ENCODE measurements around the gene KIF16B.

KIF16B gene

DNA sequence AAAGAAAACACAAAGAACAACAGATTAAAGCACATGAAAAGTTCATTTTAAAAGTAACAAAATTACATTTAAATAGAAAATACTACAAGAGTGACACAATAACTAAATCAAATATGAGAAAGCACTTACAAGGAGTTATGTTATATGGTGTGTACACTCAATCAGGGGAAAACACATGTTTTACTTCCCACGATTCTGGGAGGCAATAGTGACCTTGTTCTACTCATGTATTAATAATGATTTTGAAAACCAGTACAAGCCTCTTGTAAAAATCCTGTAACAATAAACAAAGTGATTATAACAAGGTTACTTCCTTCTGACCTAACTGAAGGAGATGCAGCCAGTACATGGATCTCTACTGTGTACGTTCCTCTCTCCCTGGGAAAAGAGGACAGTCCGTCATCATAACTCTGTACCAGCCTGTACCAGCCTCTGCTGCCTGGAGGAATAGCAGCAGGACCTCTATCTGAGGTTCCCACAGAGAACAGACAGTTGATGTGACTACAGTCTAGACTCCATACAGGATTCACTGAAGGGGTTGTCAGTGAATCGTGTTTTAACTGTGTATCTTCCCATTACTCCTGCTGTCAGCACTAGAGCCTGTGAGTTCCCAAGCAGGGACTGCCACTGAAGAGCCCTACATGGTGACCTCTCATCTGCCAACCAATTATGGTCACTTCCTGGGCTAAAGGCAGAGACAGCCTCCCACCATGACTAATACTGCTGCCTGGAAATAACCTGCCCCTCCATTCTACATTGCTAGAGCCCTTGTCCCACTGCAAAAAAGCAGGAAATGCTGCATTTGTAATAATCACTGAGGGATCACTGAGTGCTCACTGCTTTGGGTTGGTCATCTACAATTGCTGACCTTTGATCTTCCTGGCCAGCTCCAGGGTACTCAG is 149.7 kb downstream of the KIF16B start:
- no peak overlapping the region for H3K4me3 ChIP-seq (ENCODE audit: low read length)
- no peaks in the 10 kb centered on the region for H3K27me3 ChIP-seq (ENCODE audit: control insufficient read depth, insufficient read depth, low read length)
- no CpG with 5 or more reads among the region's 4 CpGs for WGBS (ENCODE audit: insufficient coverage, insufficient read length)
- no peaks in the 10 kb centered on the region for H3K9me3 ChIP-seq (ENCODE audit: control insufficient read depth, insufficient read depth, low read length)
- no peak for DNase-seq (ENCODE audit: low read depth, low spot score)
- no peaks in the 10 kb centered on the region for H3K4me1 ChIP-seq (ENCODE audit: control insufficient read depth, insufficient read depth, low read length)
- H3K36me3 ChIP-seq (ENCODE audit: control insufficient read depth, insufficient read depth, low read length) = no peaks in the 10 kb centered on the region
- no peak overlapping the region for H3K27ac ChIP-seq (ENCODE audit: low read length)

DNA sequence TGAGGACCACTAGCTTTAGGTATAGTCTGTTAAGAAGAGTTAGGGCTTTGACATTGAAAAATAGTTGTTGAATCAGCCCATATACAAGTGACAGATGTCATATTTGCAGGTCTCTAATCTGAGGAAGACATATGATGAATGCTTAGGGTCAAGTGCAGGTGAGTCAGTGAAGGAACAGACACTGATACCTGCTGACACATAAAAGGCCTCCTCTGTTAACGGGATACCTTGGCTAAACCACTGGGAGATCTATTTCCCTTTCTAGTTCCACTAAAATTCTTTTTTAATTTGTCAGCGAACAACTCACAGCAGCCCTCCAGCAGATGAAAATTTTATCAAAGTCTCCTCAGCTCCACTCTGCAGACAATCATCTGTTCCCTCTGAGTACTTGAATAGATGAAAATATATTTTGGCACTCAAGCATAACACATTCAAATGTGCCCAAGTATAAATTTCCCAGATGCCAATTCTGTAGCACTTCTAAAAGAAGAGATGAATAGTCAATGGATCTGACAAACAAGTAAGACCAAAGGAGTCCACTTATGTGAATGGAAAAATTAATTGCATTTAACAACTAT is 154.0 kb downstream of the KIF16B start:
- no CpG with 5 or more reads among the region's 2 CpGs for WGBS (ENCODE audit: insufficient coverage, insufficient read length)
- H3K27ac ChIP-seq (ENCODE audit: low read length) = no peak overlapping the region
- H3K36me3 ChIP-seq (ENCODE audit: control insufficient read depth, insufficient read depth, low read length) = no peaks in the 10 kb centered on the region
- no peak for DNase-seq (ENCODE audit: low read depth, low spot score)
- H3K9me3 ChIP-seq (ENCODE audit: control insufficient read depth, insufficient read depth, low read length) = no peaks in the 10 kb centered on the region
- H3K27me3 ChIP-seq (ENCODE audit: control insufficient read depth, insufficient read depth, low read length) = no peaks in the 10 kb centered on the region
- H3K4me1 ChIP-seq (ENCODE audit: control insufficient read depth, insufficient read depth, low read length) = no peaks in the 10 kb centered on the region
- H3K4me3 ChIP-seq (ENCODE audit: low read length) = no peak overlapping the region

DNA sequence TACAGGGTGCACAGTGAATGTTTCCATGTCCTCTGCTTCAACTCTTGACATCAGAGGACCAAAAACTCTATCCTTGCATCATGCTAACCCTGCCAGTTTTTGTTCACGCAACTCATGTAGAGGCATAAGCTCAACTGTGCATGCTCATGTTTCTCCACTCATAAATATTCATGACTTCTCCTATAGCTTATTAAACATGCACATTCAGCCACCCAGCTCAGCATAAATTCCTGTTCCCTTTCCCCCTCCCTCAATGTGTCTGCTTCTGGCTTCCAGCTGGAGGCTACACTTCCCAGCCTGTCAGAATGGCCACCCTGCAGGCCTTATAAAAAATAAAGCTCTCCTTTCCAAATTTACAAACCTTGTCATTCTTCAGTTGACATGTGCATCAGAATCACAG is 154.6 kb downstream of the KIF16B start:
- Histone ChIP-seq H3K9me3 (ENCODE audit: control insufficient read depth, insufficient read depth, low read length) (no peaks in the 10 kb centered on the region), H3K27me3 (ENCODE audit: control insufficient read depth, insufficient read depth, low read length) (no peaks in the 10 kb centered on the region), H3K27ac (ENCODE audit: low read length) (no peak overlapping the region), H3K4me3 (ENCODE audit: low read length) (no peak overlapping the region), H3K36me3 (ENCODE audit: control insufficient read depth, insufficient read depth, low read length) (no peaks in the 10 kb centered on the region), H3K4me1 (ENCODE audit: control insufficient read depth, insufficient read depth, low read length) (no peaks in the 10 kb centered on the region)
- no peak for DNase-seq (ENCODE audit: low read depth, low spot score)
- WGBS (ENCODE audit: insufficient coverage, insufficient read length) = no CpG with 5 or more reads among the region's 1 CpG

DNA sequence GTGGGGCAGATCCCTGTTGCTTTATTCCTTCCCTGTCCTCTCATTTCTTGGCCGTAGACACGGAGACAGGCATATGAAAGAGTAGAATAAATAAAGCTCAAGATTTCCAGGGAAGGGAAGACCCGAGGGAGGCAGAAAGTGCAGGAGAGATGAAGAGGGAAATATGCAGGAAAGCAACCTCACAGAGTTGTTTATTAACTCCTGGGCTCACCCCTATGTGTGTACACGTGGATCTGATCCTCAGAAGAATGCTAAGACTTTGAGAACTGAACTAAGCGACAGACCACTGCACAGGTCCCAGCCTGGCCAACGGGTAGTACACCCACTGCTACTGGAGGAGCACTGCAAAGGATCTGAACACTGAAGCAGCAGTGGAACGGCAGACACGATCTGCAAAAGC is 156.2 kb downstream of the KIF16B start:
- no peaks in the 10 kb centered on the region for H3K27me3 ChIP-seq (ENCODE audit: control insufficient read depth, insufficient read depth, low read length)
- no peak for DNase-seq (ENCODE audit: low read depth, low spot score)

DNA sequence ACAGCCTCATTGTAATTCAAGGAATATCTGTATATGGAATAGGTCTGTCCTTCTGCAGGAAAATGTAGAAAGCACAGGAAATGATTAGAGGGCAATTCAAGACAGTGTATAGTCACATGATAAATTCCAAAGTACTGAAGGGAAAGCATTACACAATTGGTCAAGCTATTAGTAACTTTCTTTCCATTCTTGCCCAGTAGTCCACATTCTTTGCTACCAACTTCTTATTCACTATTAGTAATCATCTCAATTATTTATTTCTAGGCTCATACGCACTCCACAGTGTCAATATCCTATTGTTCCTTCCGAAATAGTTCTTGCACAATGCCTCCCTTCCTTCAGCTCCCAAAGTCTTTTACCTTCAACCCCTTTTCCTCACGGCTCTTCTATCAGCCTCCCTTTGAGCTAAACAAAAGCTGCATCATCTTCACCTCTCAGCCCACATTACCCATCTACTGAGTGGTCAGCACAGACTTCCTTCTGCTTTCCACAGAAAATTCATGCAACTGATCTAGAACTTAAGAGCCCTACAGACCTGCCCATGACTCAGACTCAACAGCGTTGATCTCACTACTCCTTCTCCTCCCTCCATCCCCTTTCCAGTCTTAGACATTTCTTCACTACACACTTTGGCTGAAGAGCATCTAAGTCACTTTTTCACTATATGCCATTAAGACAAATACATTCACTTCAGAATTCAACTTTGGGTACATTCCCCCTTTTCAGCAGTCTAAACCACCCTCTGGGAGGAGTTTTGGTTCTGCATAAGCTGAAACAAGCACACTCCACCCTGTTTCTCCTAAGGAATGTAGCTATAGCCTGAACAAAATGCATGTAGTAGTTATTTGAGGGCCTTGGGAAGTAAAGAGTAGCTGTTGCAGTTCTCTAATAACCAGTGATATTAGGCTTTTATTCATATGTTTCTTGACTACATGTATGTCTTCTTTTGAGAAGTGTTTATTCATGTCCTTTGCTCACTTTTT is 157.9 kb downstream of the KIF16B start:
- no peak for DNase-seq (ENCODE audit: low read depth, low spot score)
- no CpG with 5 or more reads among the region's 4 CpGs for WGBS (ENCODE audit: insufficient coverage, insufficient read length)
- no peak overlapping the region for H3K4me3 ChIP-seq (ENCODE audit: low read length)
- H3K27me3 ChIP-seq (ENCODE audit: control insufficient read depth, insufficient read depth, low read length) = no peaks in the 10 kb centered on the region
- H3K36me3 ChIP-seq (ENCODE audit: control insufficient read depth, insufficient read depth, low read length) = no peaks in the 10 kb centered on the region
- no peak overlapping the region for H3K27ac ChIP-seq (ENCODE audit: low read length)
- H3K4me1 ChIP-seq (ENCODE audit: control insufficient read depth, insufficient read depth, low read length) = no peaks in the 10 kb centered on the region
- no peaks in the 10 kb centered on the region; the same call in 1 of the 2 replicates for H3K9me3 ChIP-seq (ENCODE audit: control insufficient read depth, insufficient read depth, low read length)

More for the DNA sequence above, 156.2 kb downstream of the KIF16B start:
- Histone ChIP-seq H3K4me1 (ENCODE audit: control insufficient read depth, insufficient read depth, low read length) (no peaks in the 10 kb centered on the region), H3K4me3 (ENCODE audit: low read length) (no peak overlapping the region), H3K9me3 (ENCODE audit: control insufficient read depth, insufficient read depth, low read length) (no peaks in the 10 kb centered on the region; the same call in 1 of the 2 replicates), H3K36me3 (ENCODE audit: control insufficient read depth, insufficient read depth, low read length) (no peaks in the 10 kb centered on the region), H3K27ac (ENCODE audit: low read length) (no peak overlapping the region)
- no CpG with 5 or more reads among the region's 8 CpGs for WGBS (ENCODE audit: insufficient coverage, insufficient read length)

DNA sequence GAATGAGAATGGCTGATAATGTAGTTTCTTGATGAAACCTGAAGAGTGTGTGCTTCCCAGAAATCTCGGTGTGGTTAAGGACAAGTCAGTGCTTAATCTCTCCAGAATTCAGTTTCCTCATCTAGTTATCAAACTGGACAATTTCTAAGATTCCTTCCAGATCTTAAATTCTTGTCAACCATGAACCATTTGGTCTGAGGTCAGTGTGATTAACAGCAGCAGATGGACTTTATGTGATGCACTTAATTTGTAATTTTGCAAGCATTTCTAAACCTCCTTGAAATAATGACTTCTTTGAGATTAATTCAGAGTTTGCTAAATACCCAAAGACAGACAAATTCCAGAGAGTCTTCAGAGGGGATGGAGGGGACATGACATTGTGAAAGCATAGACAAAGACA is 160.3 kb downstream of the KIF16B start:
- H3K36me3 ChIP-seq (ENCODE audit: control insufficient read depth, insufficient read depth, low read length) = no peaks in the 10 kb centered on the region
- no peak overlapping the region for H3K4me3 ChIP-seq (ENCODE audit: low read length)
- no peaks in the 10 kb centered on the region for H3K27me3 ChIP-seq (ENCODE audit: control insufficient read depth, insufficient read depth, low read length)
- H3K27ac ChIP-seq (ENCODE audit: low read length) = no peak overlapping the region
- no peaks in the 10 kb centered on the region for H3K4me1 ChIP-seq (ENCODE audit: control insufficient read depth, insufficient read depth, low read length)
- no peaks in the 10 kb centered on the region; the same call in 1 of the 2 replicates for H3K9me3 ChIP-seq (ENCODE audit: control insufficient read depth, insufficient read depth, low read length)
- no peak for DNase-seq (ENCODE audit: low read depth, low spot score)
- no CpG with 5 or more reads among the region's 1 CpG for WGBS (ENCODE audit: insufficient coverage, insufficient read length)

DNA sequence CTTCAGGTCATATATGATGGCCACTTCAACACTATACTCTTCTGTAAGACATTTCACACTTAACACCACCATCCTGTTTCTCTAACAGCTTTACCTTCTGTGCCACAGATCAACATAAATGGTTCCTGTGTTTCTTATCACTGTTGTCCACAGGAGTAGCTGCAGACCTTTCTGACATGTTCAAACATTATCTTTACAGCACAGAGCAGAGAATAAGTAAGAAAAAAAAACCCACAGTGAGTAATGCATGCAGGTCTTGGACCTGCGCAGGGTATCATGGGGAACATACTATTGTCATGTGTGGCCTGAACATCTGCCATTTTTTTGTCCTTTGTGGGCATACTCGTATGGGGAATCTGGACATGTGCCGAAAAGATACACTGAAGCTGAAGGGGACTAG is 161.9 kb downstream of the KIF16B start:
- no CpG with 5 or more reads among the region's 3 CpGs for WGBS (ENCODE audit: insufficient coverage, insufficient read length)
- Histone ChIP-seq H3K36me3 (ENCODE audit: control insufficient read depth, insufficient read depth, low read length) (no peaks in the 10 kb centered on the region), H3K27me3 (ENCODE audit: control insufficient read depth, insufficient read depth, low read length) (no peaks in the 10 kb centered on the region), H3K9me3 (ENCODE audit: control insufficient read depth, insufficient read depth, low read length) (no peaks in the 10 kb centered on the region; the same call in 1 of the 2 replicates), H3K27ac (ENCODE audit: low read length) (no peak overlapping the region), H3K4me1 (ENCODE audit: control insufficient read depth, insufficient read depth, low read length) (no peaks in the 10 kb centered on the region), H3K4me3 (ENCODE audit: low read length) (no peak overlapping the region)
- no peak for DNase-seq (ENCODE audit: low read depth, low spot score)

DNA sequence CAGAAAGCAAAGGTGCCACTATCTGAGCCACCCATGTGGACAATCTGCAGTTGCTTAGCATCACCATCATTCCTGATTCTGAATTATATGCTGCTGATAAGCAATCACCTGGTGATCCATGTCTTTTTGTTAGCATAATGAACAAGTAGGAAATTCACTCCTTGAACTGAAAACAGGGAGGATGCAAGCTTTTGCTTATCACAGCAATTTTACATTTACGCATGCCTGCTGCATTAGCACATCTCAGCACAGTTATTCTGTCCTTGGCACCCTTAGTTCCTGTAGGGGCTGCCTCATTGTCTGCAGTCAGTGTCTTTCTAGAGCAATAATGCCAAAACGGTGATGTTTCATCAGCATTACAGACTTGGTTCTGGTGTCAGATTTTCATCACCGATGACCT is 162.6 kb downstream of the KIF16B start:
- Histone ChIP-seq H3K27ac (ENCODE audit: low read length) (no peak overlapping the region), H3K4me3 (ENCODE audit: low read length) (no peak overlapping the region), H3K36me3 (ENCODE audit: control insufficient read depth, insufficient read depth, low read length) (no peaks in the 10 kb centered on the region), H3K4me1 (ENCODE audit: control insufficient read depth, insufficient read depth, low read length) (no peaks in the 10 kb centered on the region), H3K27me3 (ENCODE audit: control insufficient read depth, insufficient read depth, low read length) (no peaks in the 10 kb centered on the region), H3K9me3 (ENCODE audit: control insufficient read depth, insufficient read depth, low read length) (no peaks in the 10 kb centered on the region; the same call in 1 of the 2 replicates)
- WGBS (ENCODE audit: insufficient coverage, insufficient read length) = no CpG with 5 or more reads among the region's 3 CpGs
- no peak for DNase-seq (ENCODE audit: low read depth, low spot score)

DNA sequence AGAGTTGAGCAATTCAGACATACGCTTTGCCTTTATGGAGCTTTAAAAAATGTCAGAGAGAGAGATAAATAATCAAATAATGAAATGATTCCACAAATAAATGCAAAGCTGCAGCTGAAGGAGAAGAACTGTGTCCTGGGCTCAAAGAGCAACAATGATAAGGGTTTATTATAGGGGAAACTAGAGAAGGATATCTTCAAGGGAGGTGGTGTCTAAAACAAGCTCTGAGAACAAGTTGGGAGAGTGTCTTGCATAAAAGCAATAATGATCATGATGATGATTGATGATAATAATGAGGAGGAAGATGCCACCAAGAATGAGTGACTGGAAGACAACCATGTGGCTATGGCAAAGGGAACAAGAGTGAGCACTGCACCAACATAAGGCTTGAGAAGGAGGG is 164.3 kb downstream of the KIF16B start:
- Histone ChIP-seq H3K4me1 (ENCODE audit: control insufficient read depth, insufficient read depth, low read length) (no peaks in the 10 kb centered on the region), H3K4me3 (ENCODE audit: low read length) (no peak overlapping the region), H3K36me3 (ENCODE audit: control insufficient read depth, insufficient read depth, low read length) (no peaks in the 10 kb centered on the region), H3K9me3 (ENCODE audit: control insufficient read depth, insufficient read depth, low read length) (no peaks in the 10 kb centered on the region; the same call in 1 of the 2 replicates), H3K27ac (ENCODE audit: low read length) (no peak overlapping the region), H3K27me3 (ENCODE audit: control insufficient read depth, insufficient read depth, low read length) (no peaks in the 10 kb centered on the region)
- no peak for DNase-seq (ENCODE audit: low read depth, low spot score)
- no CpG with 5 or more reads among the region's 1 CpG for WGBS (ENCODE audit: insufficient coverage, insufficient read length)
